Fibroblast of lung (primary cell): ENCODE results near the gene CCDC57. TPM values are rescaled to one million over a fixed set of nuclear protein-coding genes. Genes with fewer than 3 reads are reported as not detected.
A peak's percentile ranks its signal among the peaks of the same experiment; 100 is the strongest.

Experiments
- DNase-seq, 2 donors: peaks; one replicate each; pipeline versions ENCODE4 v3.0.0 to v3.0.0-alpha.2; 2010; ENCODE audit warnings: low read depth in 2 of 2
- H2AFZ ChIP-seq: 2 replicates; pipeline ENCODE4 v1.5.1; 2012; ENCODE audit warnings: low read length, control low read depth, inconsistent platforms
- H3K27ac ChIP-seq: 2 replicates; pipeline ENCODE4 v1.5.1; 2011; ENCODE audit warnings: low read length, control low read depth; ENCODE audit not compliant: insufficient read depth
- H3K27me3 ChIP-seq: 2 replicates; pipeline ENCODE4 v1.5.1; 2011; ENCODE audit warnings: mild to moderate bottlenecking, low read length; ENCODE audit not compliant: control insufficient read depth, insufficient read depth
- H3K36me3 ChIP-seq: 2 replicates; pipeline ENCODE4 v1.5.1; 2011; ENCODE audit warnings: low read length; ENCODE audit not compliant: control insufficient read depth, insufficient read depth
- H3K4me1 ChIP-seq: 2 replicates; pipeline ENCODE4 v1.5.1; 2011; ENCODE audit warnings: low read length; ENCODE audit not compliant: control insufficient read depth, insufficient read depth; ENCODE audit errors: extremely low read depth
- H3K4me2 ChIP-seq: 2 replicates; pipeline ENCODE4 v1.5.1; 2011; ENCODE audit warnings: low read length, control low read depth; ENCODE audit not compliant: insufficient read depth; ENCODE audit errors: extremely low read depth
- H3K4me3 ChIP-seq, 4 experiments: fragments of 200-600 bp in 1 of 4; sonication (generic) in 1 of 4; replicated peaks in 1 of 4; 2 replicates each; pipeline ENCODE4 v1.5.1; 2011 to 2016; ENCODE audit warnings: low read length in 4 of 4, low read depth in 3 of 4, mild to moderate bottlenecking in 3 of 4, control low read depth in 2 of 4, inconsistent platforms in 1 of 4, mixed read lengths in 1 of 4; ENCODE audit not compliant: insufficient read depth in 1 of 4; ENCODE audit errors: control extremely low read depth in 1 of 4
- H3K79me2 ChIP-seq: 2 replicates; pipeline ENCODE4 v1.5.1; 2012; ENCODE audit warnings: mild to moderate bottlenecking, low read length, inconsistent platforms; ENCODE audit not compliant: control insufficient read depth, insufficient read depth
- H3K9ac ChIP-seq: 2 replicates; pipeline ENCODE4 v1.5.1; 2011; ENCODE audit warnings: mild to moderate bottlenecking, low read length, control low read depth; ENCODE audit not compliant: insufficient read depth
- H3K9me3 ChIP-seq: 2 replicates; pipeline ENCODE4 v1.5.1; 2012; ENCODE audit warnings: low read depth, low read length; ENCODE audit not compliant: control insufficient read depth, insufficient read depth
- H4K20me1 ChIP-seq: 2 replicates; pipeline ENCODE4 v1.5.1; 2011; ENCODE audit warnings: low read length; ENCODE audit not compliant: control insufficient read depth, insufficient read depth; ENCODE audit errors: extremely low read depth
- EZH2 ChIP-seq: IDR thresholded peaks from 2 replicates; pipeline ENCODE4 v1.5.1; 2012; ENCODE audit warnings: low read length, control low read depth, mild to moderate bottlenecking; ENCODE audit errors: missing control alignments
- polyA plus RNA-seq, 2 donors: library from polyadenylated mRNA; depleted of rRNA in 1 of 2; stranded (reverse) in 1 of 2; unstranded in 1 of 2; fragments of >200 nt; gene quantifications; 2 replicates each; pipeline ENCODE4 v1.2.1, GENCODE V29; 2011 to 2012; ENCODE audit warnings: missing spikeins in 1 of 2
- total RNA-seq: library from RNA; depleted of rRNA; stranded (reverse); fragments of >200 nt; gene quantifications from 2 replicates; pipeline ENCODE4 v1.2.1, GENCODE V29; 2014
- TF ChIP-seq, protein P1 (sequence below), 2 donors: IDR thresholded peaks in 1 of 2; conservative IDR thresholded peaks in 1 of 2; 1 replicate in 1 of 2; 2 replicates in 1 of 2; pipeline ENCODE4 v1.5.1; 2011 to 2012; ENCODE audit warnings: low read length in 2 of 2, control low read depth in 1 of 2, inconsistent platforms in 1 of 2, low read depth in 1 of 2, mild to moderate bottlenecking in 1 of 2

The CCDC57 gene
- total and polyA plus RNA-seq, 2 donors (not counting 1 experiment from before 2014, with no cell fraction given), result 7.1 to 10.1 TPM

DNA sequence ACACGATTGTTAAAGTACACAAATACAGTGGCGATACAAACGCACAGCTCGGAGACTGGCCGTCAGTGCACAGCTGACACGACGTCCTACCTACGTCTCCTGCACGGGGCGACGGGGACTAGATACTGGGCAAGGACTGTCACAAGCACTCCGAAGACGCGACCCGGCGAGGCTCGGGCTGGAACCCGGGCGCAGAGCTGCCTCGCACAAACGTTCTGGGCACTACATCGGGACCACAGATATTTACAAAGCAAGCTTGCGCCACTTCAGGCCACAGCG is 30.0 kb upstream of the CCDC57 start:
- H3K4me3 ChIP-seq, result no peak overlapping the region
- peak overlapping the region; percentile 15 for H3K4me2 ChIP-seq
- no peak for TF ChIP-seq EZH2
- TF ChIP-seq, protein P1, sequence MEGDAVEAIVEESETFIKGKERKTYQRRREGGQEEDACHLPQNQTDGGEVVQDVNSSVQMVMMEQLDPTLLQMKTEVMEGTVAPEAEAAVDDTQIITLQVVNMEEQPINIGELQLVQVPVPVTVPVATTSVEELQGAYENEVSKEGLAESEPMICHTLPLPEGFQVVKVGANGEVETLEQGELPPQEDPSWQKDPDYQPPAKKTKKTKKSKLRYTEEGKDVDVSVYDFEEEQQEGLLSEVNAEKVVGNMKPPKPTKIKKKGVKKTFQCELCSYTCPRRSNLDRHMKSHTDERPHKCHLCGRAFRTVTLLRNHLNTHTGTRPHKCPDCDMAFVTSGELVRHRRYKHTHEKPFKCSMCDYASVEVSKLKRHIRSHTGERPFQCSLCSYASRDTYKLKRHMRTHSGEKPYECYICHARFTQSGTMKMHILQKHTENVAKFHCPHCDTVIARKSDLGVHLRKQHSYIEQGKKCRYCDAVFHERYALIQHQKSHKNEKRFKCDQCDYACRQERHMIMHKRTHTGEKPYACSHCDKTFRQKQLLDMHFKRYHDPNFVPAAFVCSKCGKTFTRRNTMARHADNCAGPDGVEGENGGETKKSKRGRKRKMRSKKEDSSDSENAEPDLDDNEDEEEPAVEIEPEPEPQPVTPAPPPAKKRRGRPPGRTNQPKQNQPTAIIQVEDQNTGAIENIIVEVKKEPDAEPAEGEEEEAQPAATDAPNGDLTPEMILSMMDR (conservative IDR thresholded peaks at IDR 0.05 in 1 of 2, IDR thresholded peaks at IDR 0.05 in 1 of 2; ENCODE audit: low read depth in 1 of 2, low read length in 2 of 2), result no peak
- H3K9me3 ChIP-seq, result no peaks in the 10 kb centered on the region
- no peak overlapping the region for H3K9ac ChIP-seq
- H3K27ac ChIP-seq, result peak overlapping the region; percentile 10
- H3K79me2 ChIP-seq, result peaks cover 50% of the 10 kb centered on the region
- H3K36me3 ChIP-seq, result peaks cover 58% of the 10 kb centered on the region
- no peak for DNase-seq
- H3K27me3 ChIP-seq, result no peaks in the 10 kb centered on the region
- H4K20me1 ChIP-seq, result peaks cover 2% of the 10 kb centered on the region
- H2AFZ ChIP-seq, result no peak overlapping the region
- H3K4me1 ChIP-seq, result peaks cover 50% of the 10 kb centered on the region

DNA sequence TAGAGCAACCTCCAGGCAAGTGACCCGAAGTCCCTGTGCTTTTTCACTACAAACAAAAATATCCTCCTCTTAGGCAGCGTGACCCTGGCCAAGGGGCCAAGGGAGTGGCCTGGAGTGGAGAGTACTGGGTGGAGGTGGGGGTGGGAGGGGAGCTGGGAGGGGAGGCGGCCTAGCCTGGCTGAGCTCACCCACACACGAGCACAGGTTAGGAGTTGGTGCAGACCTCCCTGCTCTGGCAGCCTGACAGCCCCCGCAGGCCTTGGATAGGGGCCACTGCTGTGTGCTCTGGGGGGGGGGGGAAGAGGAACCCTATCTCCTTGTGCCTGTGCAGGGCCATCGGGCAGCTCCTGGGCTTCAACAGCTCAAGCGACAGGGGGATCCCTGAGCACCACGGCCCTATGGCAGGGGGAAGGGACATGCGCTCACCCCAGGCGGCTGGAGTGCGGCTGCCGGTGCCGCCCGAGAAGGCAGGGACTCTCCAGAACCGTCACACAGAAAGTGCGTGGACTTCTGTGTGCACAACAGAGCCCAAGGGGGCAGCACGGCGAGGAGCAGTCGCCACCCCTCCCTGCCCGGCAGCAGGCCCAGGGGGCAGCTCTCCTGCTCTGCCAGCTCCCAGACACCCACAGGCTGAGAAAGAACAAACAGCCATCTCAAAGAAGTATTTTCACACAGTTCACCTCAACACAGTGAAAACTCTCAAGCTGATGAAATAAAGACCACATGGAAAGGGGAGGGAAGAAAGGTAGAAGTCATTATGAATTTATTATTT is 29.5 kb upstream of the CCDC57 start:
- H3K9me3 ChIP-seq, result no peaks in the 10 kb centered on the region
- no peak overlapping the region for H3K9ac ChIP-seq
- peak; percentile 29 to 63 for DNase-seq
- peaks cover 2% of the 10 kb centered on the region for H4K20me1 ChIP-seq
- no peak for TF ChIP-seq EZH2
- TF ChIP-seq, protein P1 (conservative IDR thresholded peaks at IDR 0.05 in 1 of 2, IDR thresholded peaks at IDR 0.05 in 1 of 2; ENCODE audit: low read depth in 1 of 2, low read length in 2 of 2), result no peak
- peaks cover 55% of the 10 kb centered on the region for H3K79me2 ChIP-seq
- H3K27me3 ChIP-seq, result no peaks in the 10 kb centered on the region
- H3K4me2 ChIP-seq, result peak overlapping the region; percentile 27
- peaks cover 50% of the 10 kb centered on the region for H3K4me1 ChIP-seq
- peaks cover 61% of the 10 kb centered on the region for H3K36me3 ChIP-seq
- H2AFZ ChIP-seq, result no peak overlapping the region
- H3K27ac ChIP-seq, result no peak overlapping the region
- H3K4me3 ChIP-seq, result no peak overlapping the region

DNA sequence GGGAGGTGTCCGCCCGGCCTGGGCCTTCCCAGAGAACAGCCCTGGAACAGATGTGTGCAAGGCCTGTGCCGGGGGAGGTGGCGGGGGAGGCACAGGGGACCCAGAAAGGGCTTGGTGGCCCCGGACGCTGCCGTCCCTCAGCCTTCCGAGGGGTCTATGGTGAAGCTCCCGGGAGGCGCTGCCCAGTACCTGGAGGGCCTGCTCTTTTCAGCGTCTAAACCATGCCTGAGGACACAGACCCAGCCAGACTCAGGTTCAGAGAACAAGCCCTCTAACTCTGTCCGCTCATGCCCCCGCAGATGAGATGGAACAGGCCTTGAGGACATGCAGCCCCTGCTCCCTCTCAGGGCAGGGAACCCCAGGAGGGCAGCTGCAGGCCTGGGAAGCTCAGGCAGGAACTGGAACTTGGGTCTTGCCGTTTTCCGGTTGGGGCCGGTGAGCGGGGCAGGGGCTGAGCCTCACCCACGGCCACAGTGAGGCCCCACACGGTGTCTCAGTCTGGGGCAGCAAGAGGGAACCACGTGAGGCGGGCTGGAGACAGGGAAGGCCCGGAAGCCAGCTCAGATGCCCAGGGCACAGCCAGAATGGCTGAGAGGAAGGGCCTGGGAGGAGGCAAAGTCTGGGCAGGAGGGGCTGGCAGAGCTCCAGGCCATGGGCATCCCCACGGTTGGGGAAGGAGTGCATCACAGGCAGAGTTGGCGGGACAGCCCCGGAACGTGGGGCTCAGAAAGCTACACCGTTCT is 28.7 kb upstream of the CCDC57 start:
- H3K4me2 ChIP-seq, result peak overlapping the region; percentile 27
- peaks cover 62% of the 10 kb centered on the region for H3K79me2 ChIP-seq
- no peak overlapping the region for H2AFZ ChIP-seq
- peaks cover 64% of the 10 kb centered on the region for H3K36me3 ChIP-seq
- no peak overlapping the region for H3K4me3 ChIP-seq
- no peak overlapping the region for H3K9ac ChIP-seq
- peaks cover 2% of the 10 kb centered on the region for H4K20me1 ChIP-seq
- no peaks in the 10 kb centered on the region for H3K27me3 ChIP-seq
- DNase-seq, result peak; percentile 64 to 67
- peak overlapping the region; percentile 34 for H3K27ac ChIP-seq
- H3K4me1 ChIP-seq, result peaks cover 48% of the 10 kb centered on the region
- no peak for TF ChIP-seq EZH2
- TF ChIP-seq, protein P1 (conservative IDR thresholded peaks at IDR 0.05 in 1 of 2, IDR thresholded peaks at IDR 0.05 in 1 of 2; ENCODE audit: low read depth in 1 of 2, low read length in 2 of 2), result no peak
- H3K9me3 ChIP-seq, result no peaks in the 10 kb centered on the region
